Colonic mucosa (tissue), 4 donors: ENCODE measurements around the gene SPDYE4. TPM values are rescaled to one million over a fixed set of nuclear protein-coding genes. Genes with fewer than 3 reads are reported as not detected.

Experiments
- DNase-seq: peaks from one replicate; pipeline ENCODE4 v3.0.0-alpha.2; 2020
- H3K27ac ChIP-seq: fragments of 200-600 bp; one replicate; pipeline ENCODE4 v1.8.0; 2021
- H3K27me3 ChIP-seq: fragments of 200-600 bp; one replicate; pipeline ENCODE4 v1.8.0; 2021
- H3K36me3 ChIP-seq: fragments of 200-600 bp; one replicate; pipeline ENCODE4 v1.8.0; 2021
- H3K4me1 ChIP-seq: fragments of 200-600 bp; one replicate; pipeline ENCODE4 v1.8.0; 2021; ENCODE audit warnings: mild to moderate bottlenecking
- H3K4me3 ChIP-seq: fragments of 200-600 bp; one replicate; pipeline ENCODE4 v1.8.0; 2021
- H3K9ac ChIP-seq, 2 donors: one replicate each; pipeline ENCODE4 v1.7.0; 2013; ENCODE audit warnings: control low read depth in 2 of 2, low read depth in 2 of 2, low read length in 2 of 2
- H3K9me3 ChIP-seq: fragments of 200-600 bp; one replicate; pipeline ENCODE4 v1.8.0; 2021
- CTCF ChIP-seq: fragments of 200-600 bp; IDR thresholded peaks from one replicate; pipeline ENCODE4 v1.8.0; 2022; ENCODE audit warnings: antibody characterized with exemption, mild to moderate bottlenecking
- intact Hi-C: fragments of 100-400 bp; cut with DNase I; formaldehyde crosslinking; loops from one replicate; pipeline ENCODE4 v1.14.1; 2022
- total RNA-seq, 2 donors: library from RNA; stranded (reverse); fragmentation: NEBNext Ultra II Directional in 1 of 2; extraction: Animal tissue kit (Norgen Biotek cat#: 25700) in 1 of 2; gene quantifications; one replicate each; pipeline ENCODE4 v1.2.1, GENCODE V29; 2021
- donor health status: healthy.
- donor health status: DM: no; HTN: no; CAD: no.
- donor health status: DM: no; HTN: no; CAD: no.

The SPDYE4 gene
- total RNA-seq, 2 donors from 2014 or later, result not detected

DNA sequence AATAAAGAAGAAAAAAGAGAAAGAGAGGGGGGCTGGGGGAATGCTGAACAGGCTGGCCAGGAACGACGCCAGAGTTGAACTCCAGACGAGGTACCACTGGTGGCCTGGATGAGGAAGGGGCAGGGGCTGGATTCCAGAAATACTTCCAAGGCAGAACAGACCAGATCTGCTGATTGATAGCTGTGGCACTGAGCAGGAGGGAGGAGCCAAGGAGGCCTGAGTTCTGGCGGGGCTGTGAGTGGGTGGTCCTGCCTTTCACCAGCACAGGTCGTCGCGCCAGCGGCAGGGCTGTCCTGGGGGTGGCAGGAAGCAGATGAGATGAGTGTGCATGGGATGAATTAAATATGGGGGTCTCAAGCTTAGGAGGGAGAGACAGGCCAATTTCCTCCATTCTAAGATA, 19.2 kb downstream of the SPDYE4 start:
- no peaks in the 10 kb centered on the region for H3K4me1 ChIP-seq
- H3K27ac ChIP-seq, result no peak overlapping the region
- intact Hi-C loops, result no loop called here
- no peaks in the 10 kb centered on the region for H3K27me3 ChIP-seq
- no peak overlapping the region for H3K9ac ChIP-seq
- no peak for TF ChIP-seq CTCF
- H3K36me3 ChIP-seq, result no peaks in the 10 kb centered on the region
- no peak overlapping the region for H3K4me3 ChIP-seq
- DNase-seq, result no peak
- H3K9me3 ChIP-seq, result no peaks in the 10 kb centered on the region

DNA sequence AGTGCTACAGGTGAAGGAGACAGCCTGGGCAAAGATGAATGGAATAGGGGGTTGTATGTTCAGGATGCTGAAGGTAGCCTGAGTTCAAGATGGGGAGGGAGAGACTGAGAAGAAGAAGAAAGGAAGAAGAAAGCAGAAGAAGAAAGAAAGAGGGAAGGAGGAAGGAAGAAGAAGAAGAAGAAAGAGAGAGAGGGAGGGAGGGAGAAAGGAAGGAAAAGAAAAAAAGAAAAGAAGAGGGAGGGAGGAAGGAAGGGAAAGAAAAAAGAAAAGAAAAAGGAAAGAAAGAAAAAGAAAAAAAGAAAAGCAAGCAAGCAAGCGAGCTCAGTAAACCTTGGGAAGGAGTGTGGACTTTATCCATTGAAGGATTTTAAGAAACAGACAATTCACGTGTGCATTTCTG, 21.6 kb downstream of the SPDYE4 start:
- Histone ChIP-seq H3K9me3 (no peaks in the 10 kb centered on the region), H3K27me3 (no peaks in the 10 kb centered on the region), H3K4me1 (no peaks in the 10 kb centered on the region), H3K9ac (no peak overlapping the region), H3K4me3 (no peak overlapping the region), H3K27ac (no peak overlapping the region), H3K36me3 (no peaks in the 10 kb centered on the region)
- intact Hi-C loops, result no loop called here
- DNase-seq, result no peak
- no peak for TF ChIP-seq CTCF

DNA sequence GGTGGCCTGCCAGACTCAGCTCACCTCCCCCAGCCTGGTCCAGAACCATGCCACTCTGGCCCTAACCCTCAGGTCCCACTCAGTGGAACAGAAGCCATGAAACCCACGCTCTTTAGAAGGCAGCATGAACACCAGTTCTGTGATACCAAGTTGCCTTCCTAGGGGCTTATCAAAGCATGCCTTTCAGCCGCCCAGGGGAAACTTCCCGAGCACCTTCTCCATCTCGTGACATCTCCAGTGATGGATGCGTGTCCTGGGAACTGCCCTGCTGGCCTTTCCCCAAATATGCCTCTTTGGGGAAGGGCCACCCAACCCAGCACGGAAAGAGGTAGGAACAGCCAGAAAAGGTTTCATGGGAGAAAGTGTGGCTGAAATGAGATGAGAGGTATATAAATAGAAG, 22.0 kb downstream of the SPDYE4 start:
- no peak overlapping the region for H3K27ac ChIP-seq
- no peaks in the 10 kb centered on the region for H3K9me3 ChIP-seq
- intact Hi-C loops, result no loop called here
- DNase-seq, result no peak
- no peaks in the 10 kb centered on the region for H3K36me3 ChIP-seq
- TF ChIP-seq CTCF, result no peak
- no peak overlapping the region for H3K4me3 ChIP-seq
- no peak overlapping the region for H3K9ac ChIP-seq
- no peaks in the 10 kb centered on the region for H3K4me1 ChIP-seq
- H3K27me3 ChIP-seq, result no peaks in the 10 kb centered on the region

DNA sequence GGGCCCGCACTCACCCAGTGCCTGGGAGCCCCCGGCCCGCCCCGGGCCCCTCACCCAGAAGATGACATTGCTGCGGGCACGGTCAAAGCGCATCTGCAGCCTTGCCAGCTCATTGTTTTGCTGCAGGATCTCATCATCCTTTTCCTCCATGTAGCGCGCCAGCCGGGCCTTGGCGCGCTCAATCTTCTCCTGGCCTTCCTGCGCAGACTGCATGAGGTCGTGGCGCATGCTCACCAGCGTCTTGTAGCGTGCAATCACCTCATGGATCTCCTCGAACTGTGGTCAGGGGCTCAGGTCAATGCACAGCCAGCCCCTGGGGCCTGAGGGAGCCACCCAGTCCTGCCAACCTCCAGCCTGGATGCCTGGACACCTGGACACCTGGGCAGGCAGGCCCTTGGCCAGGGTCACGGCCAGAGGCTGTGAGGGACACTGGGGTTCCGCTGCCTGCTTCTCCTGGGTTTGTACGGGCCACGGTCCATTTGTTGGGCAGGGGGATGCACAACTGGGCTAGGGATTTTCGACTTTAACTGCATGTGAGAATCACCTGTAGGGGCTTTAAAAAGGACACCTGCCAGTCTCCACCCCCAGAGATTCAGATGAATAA, 22.9 kb downstream of the SPDYE4 start:
- Histone ChIP-seq H3K27me3 (no peaks in the 10 kb centered on the region), H3K27ac (no peak overlapping the region), H3K9ac (no peak overlapping the region), H3K9me3 (no peaks in the 10 kb centered on the region), H3K4me1 (no peaks in the 10 kb centered on the region), H3K36me3 (no peaks in the 10 kb centered on the region), H3K4me3 (no peak overlapping the region)
- TF ChIP-seq CTCF, result no peak
- DNase-seq, result no peak
- intact Hi-C loops, result no loop called here

GRCh38 chr17:8734876-8735275, 23.5 kb downstream of the SPDYE4 start:
- Histone ChIP-seq H3K27me3 (no peaks in the 10 kb centered on the region), H3K36me3 (no peaks in the 10 kb centered on the region), H3K9me3 (no peaks in the 10 kb centered on the region), H3K27ac (no peak overlapping the region), H3K4me3 (no peak overlapping the region), H3K4me1 (no peaks in the 10 kb centered on the region), H3K9ac (no peak overlapping the region)
- no peak for TF ChIP-seq CTCF
- no peak for DNase-seq
- intact Hi-C loops, result no loop called here
